HS-27A (cell line): ENCODE results near the gene GALNT11.
"Not testable (repeated sequence)": the region's sequence is repeated elsewhere in the genome, so short reads cannot be mapped to it uniquely, and the experiment has no call there.

ENCODE experiments used
- DNase-seq: peaks from one replicate; pipeline ENCODE4 v3.0.0-alpha.2; 2012; ENCODE audit warnings: low read depth, missing footprints

Gene GALNT11

GRCh38 chr7:152075379-152075778 is 49.9 kb downstream of the GALNT11 start:
- DNase-seq, result not testable (repeated sequence)

- DNase-seq, result no peak
Measured at GRCh38 chr7:152076324-152076821, 50.9 kb downstream of the GALNT11 start.

GRCh38 chr7:152076940-152077933 is 51.8 kb downstream of the GALNT11 start:
- no peak for DNase-seq

GRCh38 chr7:152078025-152078424 is 52.6 kb downstream of the GALNT11 start:
- no peak for DNase-seq

GRCh38 chr7:152078786-152079185 is 53.3 kb downstream of the GALNT11 start:
- no peak for DNase-seq

- no peak for DNase-seq
Measured at GRCh38 chr7:152081088-152081487, 55.6 kb downstream of the GALNT11 start.

- DNase-seq, result not testable (repeated sequence)
Measured at GRCh38 chr7:152082073-152082721, 56.7 kb downstream of the GALNT11 start.

GRCh38 chr7:152085131-152085530 is 59.7 kb downstream of the GALNT11 start:
- no peak for DNase-seq

- DNase-seq, result no peak
Measured at GRCh38 chr7:152086513-152086912, 61.0 kb downstream of the GALNT11 start.

GRCh38 chr7:152089183-152089582 is 63.7 kb downstream of the GALNT11 start:
- DNase-seq, result no peak

GRCh38 chr7:152090747-152091146 is 65.3 kb downstream of the GALNT11 start:
- DNase-seq, result no peak

- no peak for DNase-seq
Measured at GRCh38 chr7:152093717-152094116, 68.2 kb downstream of the GALNT11 start.

GRCh38 chr7:152095771-152096170 is 70.3 kb downstream of the GALNT11 start:
- no peak for DNase-seq

- no peak for DNase-seq
Measured at GRCh38 chr7:152097330-152097729, 71.9 kb downstream of the GALNT11 start.

- DNase-seq, result no peak
Measured at GRCh38 chr7:152103066-152103465, 77.6 kb downstream of the GALNT11 start.

GRCh38 chr7:152103691-152104090 is 78.2 kb downstream of the GALNT11 start:
- no peak for DNase-seq

- DNase-seq, result no peak
Measured at GRCh38 chr7:152105205-152105604, 79.7 kb downstream of the GALNT11 start.

GRCh38 chr7:152106990-152107389 is 81.5 kb downstream of the GALNT11 start:
- DNase-seq, result no peak

- no peak for DNase-seq
Measured at GRCh38 chr7:152107945-152108344, 82.5 kb downstream of the GALNT11 start.

- DNase-seq, result no peak
Measured at GRCh38 chr7:152108359-152108758, 82.9 kb downstream of the GALNT11 start.

GRCh38 chr7:152112829-152113228 is 87.4 kb downstream of the GALNT11 start:
- DNase-seq, result no peak

GRCh38 chr7:152115021-152115718 is 89.7 kb downstream of the GALNT11 start:
- no peak for DNase-seq
